Measurements from ENCODE around the gene PCGF3.
"Not testable (repeated sequence)": the region's sequence is repeated elsewhere in the genome, so short reads cannot be mapped to it uniquely, and the experiment has no call there.

PCGF3 gene

DNA sequence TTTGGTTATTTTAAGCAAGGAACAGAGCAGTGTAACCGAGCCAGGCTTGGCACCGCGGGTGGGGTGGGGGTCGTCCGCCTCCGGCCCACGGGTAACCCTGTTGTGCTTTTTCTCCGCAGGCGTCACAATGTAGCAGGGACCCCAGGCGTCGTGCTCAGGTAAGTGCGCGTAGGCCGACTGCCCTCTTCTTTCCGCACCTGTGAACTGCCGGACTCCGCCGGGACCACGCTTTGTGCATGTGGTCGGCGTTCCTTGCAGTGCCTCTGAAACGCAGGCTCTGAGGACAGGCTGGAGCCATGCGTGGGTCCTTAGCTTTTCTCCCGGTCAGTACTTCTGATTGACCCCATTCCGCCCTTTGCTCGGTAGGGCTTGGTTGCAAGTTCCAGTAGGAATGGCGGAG lies 24.9 kb downstream of the PCGF3 start:
- no peaks in the 10 kb centered on the region for H3K9me3 ChIP-seq (ENCODE audit: control insufficient read depth in 2 of 2, low read length in 2 of 2)
- H3K4me1 ChIP-seq (ENCODE audit: control insufficient read depth, insufficient read depth, low read length) = peaks cover 7% of the 10 kb centered on the region
- no peak overlapping the region for H3K27ac ChIP-seq (ENCODE audit: low read length)
- no peaks in the 10 kb centered on the region for H3K27me3 ChIP-seq (ENCODE audit: control insufficient read depth in 1 of 2, insufficient read depth in 2 of 2, low read length in 2 of 2)
- H3K4me3 ChIP-seq (ENCODE audit: low read length in 2 of 2) = no peak overlapping the region
- H3K9ac ChIP-seq (ENCODE audit: low read length in 2 of 2) = no peak overlapping the region
- H3K36me3 ChIP-seq (ENCODE audit: control insufficient read depth in 2 of 2, insufficient read depth in 2 of 2, low read length in 2 of 2) = peaks cover 29 to 31% of the 10 kb centered on the region in 2 donors

DNA sequence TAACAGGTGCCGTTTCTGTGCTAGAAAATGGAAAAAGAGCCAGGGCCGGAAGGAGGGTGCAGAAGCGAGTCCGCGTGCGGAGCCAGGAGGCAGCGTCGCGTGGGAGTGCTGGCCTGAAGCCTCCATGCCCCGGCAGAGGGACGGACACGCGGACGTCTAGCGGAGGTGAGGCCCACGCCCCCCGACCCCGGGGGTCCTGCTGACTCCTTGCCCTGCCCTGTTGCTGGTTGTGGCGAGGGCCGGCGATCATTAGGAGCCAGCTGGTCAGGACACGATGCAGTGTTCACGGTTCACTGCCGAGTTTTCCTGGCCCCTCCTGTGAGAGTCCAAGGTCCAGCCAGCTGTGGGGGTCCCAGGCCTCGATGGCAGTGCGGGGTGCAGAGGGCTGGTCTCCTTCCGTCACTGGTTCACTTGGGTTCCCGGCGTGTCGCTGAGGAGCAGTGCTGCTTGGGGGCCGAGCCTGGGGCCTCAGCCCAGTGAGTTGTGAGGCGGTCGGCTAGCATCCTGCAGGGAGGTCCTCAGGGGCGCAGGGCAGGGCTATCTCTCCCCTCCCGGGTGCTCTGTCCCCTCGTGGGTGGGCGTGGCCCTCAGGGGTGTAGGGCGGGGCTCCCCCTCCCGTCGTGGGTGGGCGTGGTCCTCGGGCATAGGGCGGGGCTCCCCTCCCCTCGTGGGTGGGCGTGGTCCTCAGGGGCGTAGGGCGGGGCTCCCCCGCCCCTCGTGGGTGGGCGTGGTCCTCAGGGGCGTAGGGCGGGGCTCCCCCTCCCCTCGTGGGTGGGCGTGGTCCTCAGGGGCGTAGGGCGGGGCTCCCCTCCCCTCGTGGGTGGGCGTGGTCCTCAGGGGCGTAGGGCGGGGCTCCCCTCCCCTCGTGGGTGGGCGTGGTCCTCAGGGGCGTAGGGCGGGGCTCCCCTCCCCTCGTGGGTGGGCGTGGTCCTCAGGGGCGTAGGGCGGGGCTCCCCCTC lies 25.6 kb downstream of the PCGF3 start:
- H3K9me3 ChIP-seq (ENCODE audit: control insufficient read depth in 2 of 2, low read length in 2 of 2); H3K4me1 ChIP-seq (ENCODE audit: control insufficient read depth, insufficient read depth, low read length); H3K27ac ChIP-seq (ENCODE audit: low read length); H3K4me3 ChIP-seq (ENCODE audit: low read length in 2 of 2); H3K9ac ChIP-seq (ENCODE audit: low read length in 2 of 2); H3K27me3 ChIP-seq (ENCODE audit: control insufficient read depth in 1 of 2, insufficient read depth in 2 of 2, low read length in 2 of 2): not testable (repeated sequence)
- H3K36me3 ChIP-seq (ENCODE audit: control insufficient read depth in 2 of 2, insufficient read depth in 2 of 2, low read length in 2 of 2) = peaks cover 29 to 33% of the 10 kb centered on the region in 2 donors

DNA sequence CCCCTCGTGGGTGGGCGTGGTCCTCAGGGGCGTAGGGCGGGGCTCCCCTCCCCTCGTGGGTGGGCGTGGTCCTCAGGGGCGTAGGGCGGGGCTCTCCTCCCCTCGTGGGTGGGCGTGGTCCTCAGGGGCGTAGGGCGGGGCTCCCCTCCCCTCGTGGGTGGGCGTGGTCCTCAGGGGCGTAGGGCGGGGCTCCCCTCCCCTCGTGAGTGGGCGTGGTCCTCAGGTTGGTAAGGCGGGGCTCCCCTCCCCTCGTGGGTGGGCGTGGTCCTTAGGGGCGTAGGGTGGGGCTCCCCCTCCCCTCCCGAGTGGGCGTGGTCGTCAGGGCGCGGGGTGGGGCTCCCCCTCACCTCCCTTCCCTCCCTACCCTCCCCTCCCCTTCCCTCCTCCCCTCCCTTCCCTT lies 26.3 kb downstream of the PCGF3 start:
- not testable (repeated sequence) for H3K4me1 ChIP-seq (ENCODE audit: control insufficient read depth, insufficient read depth, low read length); H3K27ac ChIP-seq (ENCODE audit: low read length); H3K4me3 ChIP-seq (ENCODE audit: low read length in 2 of 2); H3K27me3 ChIP-seq (ENCODE audit: control insufficient read depth in 1 of 2, insufficient read depth in 2 of 2, low read length in 2 of 2); H3K9ac ChIP-seq (ENCODE audit: low read length in 2 of 2); H3K9me3 ChIP-seq (ENCODE audit: control insufficient read depth in 2 of 2, low read length in 2 of 2)
- peaks cover 29 to 33% of the 10 kb centered on the region in 2 donors for H3K36me3 ChIP-seq (ENCODE audit: control insufficient read depth in 2 of 2, insufficient read depth in 2 of 2, low read length in 2 of 2)

DNA sequence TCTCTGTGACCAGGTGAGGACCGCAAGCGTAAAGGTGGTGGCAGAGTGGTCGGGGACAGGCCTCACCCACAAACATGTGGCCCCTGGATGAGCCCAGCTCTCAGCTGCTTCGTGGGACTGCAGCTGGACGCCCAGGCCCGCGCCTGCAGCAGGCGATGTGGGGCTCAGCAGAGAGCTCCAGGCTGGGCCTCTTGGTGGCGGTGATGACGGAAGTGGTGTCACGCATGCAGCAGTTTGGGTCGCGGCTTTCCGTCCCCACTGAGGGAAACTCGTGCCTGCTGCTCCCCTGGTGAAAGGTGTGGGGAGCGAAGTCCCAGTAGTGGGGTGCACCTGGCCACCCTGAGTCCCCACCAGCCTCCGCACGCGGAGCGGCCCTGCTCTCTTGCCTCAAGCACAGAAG lies 26.9 kb downstream of the PCGF3 start:
- no peaks in the 10 kb centered on the region for H3K9me3 ChIP-seq (ENCODE audit: control insufficient read depth in 2 of 2, low read length in 2 of 2)
- no peak overlapping the region for H3K27ac ChIP-seq (ENCODE audit: low read length)
- H3K4me3 ChIP-seq (ENCODE audit: low read length in 2 of 2) = no peak overlapping the region
- H3K27me3 ChIP-seq (ENCODE audit: control insufficient read depth in 1 of 2, insufficient read depth in 2 of 2, low read length in 2 of 2) = no peaks in the 10 kb centered on the region
- H3K4me1 ChIP-seq (ENCODE audit: control insufficient read depth, insufficient read depth, low read length) = no peaks in the 10 kb centered on the region
- H3K9ac ChIP-seq (ENCODE audit: low read length in 2 of 2) = no peak overlapping the region
- H3K36me3 ChIP-seq (ENCODE audit: control insufficient read depth in 2 of 2, insufficient read depth in 2 of 2, low read length in 2 of 2) = peaks cover 33% of the 10 kb centered on the region in 2 donors

DNA sequence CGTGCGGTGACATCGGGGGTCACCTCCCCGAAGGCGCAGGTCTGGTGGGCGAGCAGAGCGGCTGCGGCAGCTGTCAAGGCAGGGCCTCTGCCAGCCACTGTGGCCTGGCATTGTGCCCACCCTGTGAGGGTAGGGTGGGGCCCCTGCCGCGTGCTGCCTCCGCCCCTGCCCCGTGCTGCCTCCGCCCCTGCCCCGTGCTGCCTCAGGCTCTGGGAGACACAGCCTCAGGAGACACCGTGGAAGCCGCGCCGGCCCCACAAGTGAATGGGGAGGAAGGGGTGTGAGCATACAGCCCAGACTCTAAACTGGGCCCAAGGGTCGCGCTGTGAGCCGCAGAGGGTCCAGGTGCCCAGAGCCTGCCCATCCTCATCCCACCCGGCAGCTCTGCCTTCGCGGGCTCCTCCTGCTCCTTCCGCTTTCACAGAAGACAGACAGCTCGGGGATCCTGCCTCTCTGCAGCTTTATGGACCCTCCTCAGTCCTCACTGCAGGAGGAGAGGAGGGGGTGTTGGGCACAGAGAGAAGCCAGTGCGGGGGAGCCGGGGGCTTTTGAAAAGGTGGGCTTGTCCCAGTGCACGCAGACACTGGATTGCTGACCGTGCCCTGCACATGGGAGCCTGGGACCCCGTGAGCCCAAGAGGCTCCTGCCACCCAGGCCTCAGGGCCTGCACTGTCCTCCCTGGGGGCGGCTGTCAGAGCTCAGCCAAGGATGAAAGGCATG lies 27.4 kb downstream of the PCGF3 start:
- Histone ChIP-seq H3K27ac (ENCODE audit: low read length) (no peak overlapping the region), H3K4me1 (ENCODE audit: control insufficient read depth, insufficient read depth, low read length) (no peaks in the 10 kb centered on the region), H3K9me3 (ENCODE audit: control insufficient read depth in 2 of 2, low read length in 2 of 2) (no peaks in the 10 kb centered on the region), H3K27me3 (ENCODE audit: control insufficient read depth in 1 of 2, insufficient read depth in 2 of 2, low read length in 2 of 2) (no peaks in the 10 kb centered on the region), H3K4me3 (ENCODE audit: low read length in 2 of 2) (no peak overlapping the region), H3K36me3 (ENCODE audit: control insufficient read depth in 2 of 2, insufficient read depth in 2 of 2, low read length in 2 of 2) (peaks cover 36 to 39% of the 10 kb centered on the region in 2 donors), H3K9ac (ENCODE audit: low read length in 2 of 2) (no peak overlapping the region)

DNA sequence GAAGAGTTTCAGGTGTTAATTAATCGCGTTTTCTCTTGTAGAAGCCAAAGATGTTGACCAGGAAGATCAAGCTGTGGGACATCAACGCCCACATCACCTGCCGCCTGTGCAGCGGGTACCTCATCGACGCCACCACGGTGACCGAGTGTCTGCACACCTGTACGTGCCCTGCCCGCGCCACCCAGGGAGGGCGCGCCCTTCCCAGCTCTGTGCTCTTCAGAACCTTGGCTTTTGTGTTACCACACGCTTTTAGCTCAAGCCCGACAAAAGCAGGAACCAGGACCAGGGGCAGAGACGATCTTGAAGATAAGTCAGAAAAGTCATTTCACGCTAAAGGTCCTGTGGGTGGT lies 28.0 kb downstream of the PCGF3 start:
- H3K27me3 ChIP-seq (ENCODE audit: control insufficient read depth in 1 of 2, insufficient read depth in 2 of 2, low read length in 2 of 2) = no peaks in the 10 kb centered on the region
- H3K9ac ChIP-seq (ENCODE audit: low read length in 2 of 2) = no peak overlapping the region
- no peak overlapping the region for H3K4me3 ChIP-seq (ENCODE audit: low read length in 2 of 2)
- H3K36me3 ChIP-seq (ENCODE audit: control insufficient read depth in 2 of 2, insufficient read depth in 2 of 2, low read length in 2 of 2) = peaks cover 36 to 41% of the 10 kb centered on the region in 2 donors
- no peaks in the 10 kb centered on the region for H3K9me3 ChIP-seq (ENCODE audit: control insufficient read depth in 2 of 2, low read length in 2 of 2)
- no peaks in the 10 kb centered on the region for H3K4me1 ChIP-seq (ENCODE audit: control insufficient read depth, insufficient read depth, low read length)
- no peak overlapping the region for H3K27ac ChIP-seq (ENCODE audit: low read length)

DNA sequence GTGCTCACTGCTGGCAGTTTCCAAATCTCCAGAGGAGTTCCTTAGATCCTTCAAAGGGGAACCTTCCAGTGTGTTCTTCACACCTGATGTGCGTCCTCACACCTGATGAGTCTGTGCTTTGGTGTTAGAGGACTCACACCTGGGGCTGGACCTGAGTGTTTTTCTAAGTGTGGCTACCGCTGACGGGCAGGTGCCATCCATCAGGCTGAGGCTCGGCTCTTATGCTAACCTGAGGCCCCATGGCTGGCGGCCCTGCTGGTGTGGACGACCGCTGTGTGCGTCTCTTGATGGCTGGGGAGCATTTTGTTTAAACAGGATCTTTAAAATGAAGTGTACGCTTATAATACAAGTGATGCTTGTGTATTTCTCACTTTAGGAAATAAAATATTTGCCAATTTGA lies 28.4 kb downstream of the PCGF3 start:
- H3K9me3 ChIP-seq (ENCODE audit: control insufficient read depth in 2 of 2, low read length in 2 of 2) = no peaks in the 10 kb centered on the region
- H3K4me3 ChIP-seq (ENCODE audit: low read length in 2 of 2) = no peak overlapping the region
- no peaks in the 10 kb centered on the region for H3K4me1 ChIP-seq (ENCODE audit: control insufficient read depth, insufficient read depth, low read length)
- no peaks in the 10 kb centered on the region for H3K27me3 ChIP-seq (ENCODE audit: control insufficient read depth in 1 of 2, insufficient read depth in 2 of 2, low read length in 2 of 2)
- H3K27ac ChIP-seq (ENCODE audit: low read length) = no peak overlapping the region
- H3K36me3 ChIP-seq (ENCODE audit: control insufficient read depth in 2 of 2, insufficient read depth in 2 of 2, low read length in 2 of 2) = peaks cover 36 to 41% of the 10 kb centered on the region in 2 donors
- H3K9ac ChIP-seq (ENCODE audit: low read length in 2 of 2) = no peak overlapping the region

DNA sequence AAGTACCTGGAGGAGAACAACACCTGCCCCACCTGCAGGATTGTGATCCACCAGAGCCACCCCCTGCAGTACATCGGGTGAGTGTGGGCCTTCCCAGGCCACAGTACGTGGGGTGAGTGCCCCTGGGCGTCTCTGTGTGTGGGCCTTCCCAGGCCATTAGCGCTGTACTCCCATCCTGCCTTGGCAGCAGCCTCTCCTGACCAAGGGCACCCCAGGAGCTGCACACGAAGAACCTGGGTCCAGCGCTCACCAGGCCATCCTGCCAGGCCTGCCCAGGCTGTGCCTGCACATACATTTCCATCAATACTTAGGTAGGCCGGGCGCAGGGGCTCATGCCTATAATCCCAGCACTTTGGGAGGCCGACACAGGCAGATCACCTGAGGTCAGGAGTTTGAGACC lies 29.3 kb downstream of the PCGF3 start:
- no peak overlapping the region for H3K4me3 ChIP-seq (ENCODE audit: low read length in 2 of 2)
- H3K4me1 ChIP-seq (ENCODE audit: control insufficient read depth, insufficient read depth, low read length) = no peaks in the 10 kb centered on the region
- H3K27me3 ChIP-seq (ENCODE audit: control insufficient read depth in 1 of 2, insufficient read depth in 2 of 2, low read length in 2 of 2) = no peaks in the 10 kb centered on the region
- no peaks in the 10 kb centered on the region for H3K9me3 ChIP-seq (ENCODE audit: control insufficient read depth in 2 of 2, low read length in 2 of 2)
- peaks cover 39 to 41% of the 10 kb centered on the region in 2 donors for H3K36me3 ChIP-seq (ENCODE audit: control insufficient read depth in 2 of 2, insufficient read depth in 2 of 2, low read length in 2 of 2)
- no peak overlapping the region for H3K27ac ChIP-seq (ENCODE audit: low read length)
- H3K9ac ChIP-seq (ENCODE audit: low read length in 2 of 2) = no peak overlapping the region

DNA sequence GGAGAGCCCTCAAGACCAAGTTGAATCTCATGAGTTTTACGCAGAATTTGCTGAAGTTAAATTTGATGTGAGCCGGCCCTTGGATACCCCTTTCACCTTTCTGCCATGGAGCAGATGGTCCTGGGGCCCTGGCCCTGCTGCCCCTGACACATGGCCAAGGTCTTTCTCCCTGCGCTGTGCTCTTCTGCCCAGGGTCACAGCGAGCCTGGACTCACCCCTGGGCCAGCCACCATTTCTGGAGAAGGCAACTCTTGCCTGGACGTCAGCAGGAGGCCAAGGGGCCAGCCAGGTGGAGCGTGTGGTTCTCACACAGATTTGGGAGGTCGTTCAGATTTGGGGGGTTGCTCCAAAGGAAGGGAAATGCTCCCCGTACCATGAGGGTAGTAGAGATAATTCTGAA lies 30.0 kb downstream of the PCGF3 start:
- no peaks in the 10 kb centered on the region for H3K4me1 ChIP-seq (ENCODE audit: control insufficient read depth, insufficient read depth, low read length)
- H3K36me3 ChIP-seq (ENCODE audit: control insufficient read depth in 2 of 2, insufficient read depth in 2 of 2, low read length in 2 of 2) = peaks cover 38 to 41% of the 10 kb centered on the region in 2 donors
- H3K4me3 ChIP-seq (ENCODE audit: low read length in 2 of 2) = no peak overlapping the region
- no peak overlapping the region for H3K27ac ChIP-seq (ENCODE audit: low read length)
- no peak overlapping the region for H3K9ac ChIP-seq (ENCODE audit: low read length in 2 of 2)
- H3K9me3 ChIP-seq (ENCODE audit: control insufficient read depth in 2 of 2, low read length in 2 of 2) = no peaks in the 10 kb centered on the region
- H3K27me3 ChIP-seq (ENCODE audit: control insufficient read depth in 1 of 2, insufficient read depth in 2 of 2, low read length in 2 of 2) = no peaks in the 10 kb centered on the region

DNA sequence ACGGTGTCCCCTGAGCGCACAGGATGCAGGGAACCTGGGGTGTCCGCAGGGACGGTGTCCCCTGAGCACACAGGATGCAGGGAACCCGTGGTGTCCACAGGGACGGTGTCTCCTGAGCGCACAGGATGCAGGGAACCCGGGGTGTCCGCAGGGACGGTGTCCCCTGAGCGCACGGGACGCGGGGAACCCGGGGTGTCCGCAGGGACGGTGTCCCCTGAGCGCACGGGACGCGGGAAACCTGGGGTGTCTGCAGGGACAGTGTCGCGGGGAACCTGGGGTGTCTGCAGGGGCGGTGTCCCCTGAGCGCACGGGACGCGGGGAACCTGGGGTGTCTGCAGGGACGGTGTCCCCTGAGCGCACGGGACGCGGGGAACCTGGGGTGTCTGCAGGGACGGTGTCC lies 30.9 kb downstream of the PCGF3 start:
- H3K27ac ChIP-seq (ENCODE audit: low read length); H3K4me1 ChIP-seq (ENCODE audit: control insufficient read depth, insufficient read depth, low read length); H3K4me3 ChIP-seq (ENCODE audit: low read length in 2 of 2); H3K9ac ChIP-seq (ENCODE audit: low read length in 2 of 2); H3K9me3 ChIP-seq (ENCODE audit: control insufficient read depth in 2 of 2, low read length in 2 of 2); H3K27me3 ChIP-seq (ENCODE audit: control insufficient read depth in 1 of 2, insufficient read depth in 2 of 2, low read length in 2 of 2): not testable (repeated sequence)
- H3K36me3 ChIP-seq (ENCODE audit: control insufficient read depth in 2 of 2, insufficient read depth in 2 of 2, low read length in 2 of 2) = peaks cover 32 to 39% of the 10 kb centered on the region in 2 donors

DNA sequence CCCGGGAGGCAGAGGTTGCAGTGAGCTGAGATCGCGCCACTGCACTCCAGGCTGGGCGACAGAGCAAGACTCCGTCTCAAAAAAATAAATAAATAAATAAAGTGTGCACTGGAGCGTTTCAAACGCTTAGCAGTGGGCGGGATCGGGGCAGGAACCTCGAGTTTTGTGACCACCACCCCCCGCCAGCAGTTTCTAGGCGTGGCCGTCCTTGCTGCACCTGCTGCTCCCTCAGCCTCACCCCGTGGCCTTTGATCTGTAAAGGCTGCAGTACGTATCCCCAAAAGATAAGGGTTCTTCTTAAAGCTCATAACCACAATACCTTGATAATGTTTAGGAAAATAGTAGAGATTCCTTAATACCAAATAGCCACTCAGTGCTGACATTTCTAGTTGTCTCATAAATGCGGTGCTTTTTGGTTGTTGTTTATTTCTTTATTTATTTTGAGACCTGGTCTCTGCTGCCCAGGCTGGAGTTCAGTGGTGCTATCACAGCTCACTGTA lies 33.2 kb downstream of the PCGF3 start:
- no peaks in the 10 kb centered on the region for H3K9me3 ChIP-seq (ENCODE audit: control insufficient read depth in 2 of 2, low read length in 2 of 2)
- H3K4me1 ChIP-seq (ENCODE audit: control insufficient read depth, insufficient read depth, low read length) = no peaks in the 10 kb centered on the region
- H3K36me3 ChIP-seq (ENCODE audit: control insufficient read depth in 2 of 2, insufficient read depth in 2 of 2, low read length in 2 of 2) = peaks cover 23 to 24% of the 10 kb centered on the region in 2 donors
- H3K4me3 ChIP-seq (ENCODE audit: low read length in 2 of 2) = no peak overlapping the region
- H3K27ac ChIP-seq (ENCODE audit: low read length) = no peak overlapping the region
- no peak overlapping the region for H3K9ac ChIP-seq (ENCODE audit: low read length in 2 of 2)
- no peaks in the 10 kb centered on the region for H3K27me3 ChIP-seq (ENCODE audit: control insufficient read depth in 1 of 2, insufficient read depth in 2 of 2, low read length in 2 of 2)
